Measurements from ENCODE around the gene HNRNPCL1.
"Not testable (repeated sequence)": the region's sequence is repeated elsewhere in the genome, so short reads cannot be mapped to it uniquely, and the experiment has no call there.

The HNRNPCL1 gene

GRCh38 chr1:12848620-12849019, at the start of gene HNRNPCL1:
Gene HNRNPCL1 (minus strand): TSS chr1:12848720. CDS start chr1:12848289, 431 bp downstream.
- DNase-seq; H3K9me3 ChIP-seq (replicated peaks; ENCODE audit: insufficient read depth, low read length); H2AFZ ChIP-seq (ENCODE audit: low read length); H3K36me3 ChIP-seq (replicated peaks; ENCODE audit: insufficient read depth, low read length); H3K79me2 ChIP-seq (ENCODE audit: low read length); H3K9ac ChIP-seq (ENCODE audit: low read length); H4K20me1 ChIP-seq (ENCODE audit: insufficient read depth, low read length); H3K27ac ChIP-seq (ENCODE audit: low read length); H3F3A ChIP-seq (ENCODE audit: insufficient read depth, low read length); H3K4me2 ChIP-seq (ENCODE audit: low read depth, low read length); H3K9me2 ChIP-seq (replicated peaks; ENCODE audit: insufficient read depth, low read length); H3K4me3 ChIP-seq (ENCODE audit: low read length); H3K27me3 ChIP-seq (replicated peaks; ENCODE audit: insufficient read depth, low read length); H3K4me1 ChIP-seq (ENCODE audit: low read length): not testable (repeated sequence)

- not testable (repeated sequence) for H3K4me1 ChIP-seq (ENCODE audit: low read length); H3K36me3 ChIP-seq (replicated peaks; ENCODE audit: insufficient read depth, low read length); H3K9me2 ChIP-seq (replicated peaks; ENCODE audit: insufficient read depth, low read length); H3F3A ChIP-seq (ENCODE audit: insufficient read depth, low read length); H2AFZ ChIP-seq (ENCODE audit: low read length); H4K20me1 ChIP-seq (ENCODE audit: insufficient read depth, low read length); DNase-seq; H3K4me3 ChIP-seq (ENCODE audit: low read length); H3K9me3 ChIP-seq (replicated peaks; ENCODE audit: insufficient read depth, low read length); H3K27me3 ChIP-seq (replicated peaks; ENCODE audit: insufficient read depth, low read length); H3K79me2 ChIP-seq (ENCODE audit: low read length); H3K4me2 ChIP-seq (ENCODE audit: low read depth, low read length); H3K9ac ChIP-seq (ENCODE audit: low read length); H3K27ac ChIP-seq (ENCODE audit: low read length)
Measured at GRCh38 chr1:12898170-12898569, 49.6 kb upstream of the HNRNPCL1 start, which contains the start of gene PRAMEF10. Gene PRAMEF10 (minus strand): TSS chr1:12898270. CDS start chr1:12895847, 2,423 bp downstream.

GRCh38 chr1:12886101-12886500, 37.6 kb upstream of the HNRNPCL1 start, which contains the start of gene PRAMEF4:
Gene PRAMEF4 (minus strand): TSS chr1:12886201. CDS start chr1:12883394, 2,807 bp downstream.
- not testable (repeated sequence) for H3F3A ChIP-seq (ENCODE audit: insufficient read depth, low read length); H3K27me3 ChIP-seq (replicated peaks; ENCODE audit: insufficient read depth, low read length); H3K79me2 ChIP-seq (ENCODE audit: low read length); H2AFZ ChIP-seq (ENCODE audit: low read length); H3K9ac ChIP-seq (ENCODE audit: low read length); H3K27ac ChIP-seq (ENCODE audit: low read length); H3K4me3 ChIP-seq (ENCODE audit: low read length); H3K4me1 ChIP-seq (ENCODE audit: low read length); H3K4me2 ChIP-seq (ENCODE audit: low read depth, low read length); DNase-seq; H4K20me1 ChIP-seq (ENCODE audit: insufficient read depth, low read length); H3K9me3 ChIP-seq (replicated peaks; ENCODE audit: insufficient read depth, low read length); H3K9me2 ChIP-seq (replicated peaks; ENCODE audit: insufficient read depth, low read length); H3K36me3 ChIP-seq (replicated peaks; ENCODE audit: insufficient read depth, low read length)

- not testable (repeated sequence) for H3K27me3 ChIP-seq (replicated peaks; ENCODE audit: insufficient read depth, low read length); H3K4me3 ChIP-seq (ENCODE audit: low read length); H3K9me2 ChIP-seq (replicated peaks; ENCODE audit: insufficient read depth, low read length); H2AFZ ChIP-seq (ENCODE audit: low read length); H3F3A ChIP-seq (ENCODE audit: insufficient read depth, low read length); H3K27ac ChIP-seq (ENCODE audit: low read length); H3K4me2 ChIP-seq (ENCODE audit: low read depth, low read length); H3K36me3 ChIP-seq (replicated peaks; ENCODE audit: insufficient read depth, low read length); H4K20me1 ChIP-seq (ENCODE audit: insufficient read depth, low read length); H3K79me2 ChIP-seq (ENCODE audit: low read length); H3K9me3 ChIP-seq (replicated peaks; ENCODE audit: insufficient read depth, low read length); H3K9ac ChIP-seq (ENCODE audit: low read length); DNase-seq; H3K4me1 ChIP-seq (ENCODE audit: low read length)
Measured at GRCh38 chr1:12878453-12878852, 29.9 kb upstream of the HNRNPCL1 start.

- H3K4me3 ChIP-seq (ENCODE audit: low read length); H3K27me3 ChIP-seq (replicated peaks; ENCODE audit: insufficient read depth, low read length); H3K27ac ChIP-seq (ENCODE audit: low read length); H3K9ac ChIP-seq (ENCODE audit: low read length); H3K4me2 ChIP-seq (ENCODE audit: low read depth, low read length); H4K20me1 ChIP-seq (ENCODE audit: insufficient read depth, low read length); H3K4me1 ChIP-seq (ENCODE audit: low read length); H3K79me2 ChIP-seq (ENCODE audit: low read length); H3K36me3 ChIP-seq (replicated peaks; ENCODE audit: insufficient read depth, low read length); H3F3A ChIP-seq (ENCODE audit: insufficient read depth, low read length); H2AFZ ChIP-seq (ENCODE audit: low read length); DNase-seq; H3K9me2 ChIP-seq (replicated peaks; ENCODE audit: insufficient read depth, low read length); H3K9me3 ChIP-seq (replicated peaks; ENCODE audit: insufficient read depth, low read length): not testable (repeated sequence)
Measured at GRCh38 chr1:12863131-12863880, 14.8 kb upstream of the HNRNPCL1 start.

- H3K9ac ChIP-seq (ENCODE audit: low read length); H3K36me3 ChIP-seq (replicated peaks; ENCODE audit: insufficient read depth, low read length); H3K4me2 ChIP-seq (ENCODE audit: low read depth, low read length); DNase-seq; H3K9me2 ChIP-seq (replicated peaks; ENCODE audit: insufficient read depth, low read length); H3K27ac ChIP-seq (ENCODE audit: low read length); H2AFZ ChIP-seq (ENCODE audit: low read length); H3K4me3 ChIP-seq (ENCODE audit: low read length); H3K4me1 ChIP-seq (ENCODE audit: low read length); H3K79me2 ChIP-seq (ENCODE audit: low read length); H4K20me1 ChIP-seq (ENCODE audit: insufficient read depth, low read length); H3K27me3 ChIP-seq (replicated peaks; ENCODE audit: insufficient read depth, low read length); H3F3A ChIP-seq (ENCODE audit: insufficient read depth, low read length); H3K9me3 ChIP-seq (replicated peaks; ENCODE audit: insufficient read depth, low read length): not testable (repeated sequence)
Measured at GRCh38 chr1:12856786-12857185, 8.3 kb upstream of the HNRNPCL1 start, which contains the start of gene PRAMEF2. Gene PRAMEF2 (plus strand): TSS chr1:12857086. CDS start chr1:12859010, 1,924 bp downstream.
